ENCODE data around the gene GP1BA. TPM values are rescaled to one million over a fixed set of nuclear protein-coding genes. Genes with fewer than 3 reads are reported as not detected.

The GP1BA gene
- total and polyA plus RNA-seq, 2 of the 8 experiments (the other 6 are each of a cell fraction or from before 2014, with no cell fraction given) = not detected

DNA sequence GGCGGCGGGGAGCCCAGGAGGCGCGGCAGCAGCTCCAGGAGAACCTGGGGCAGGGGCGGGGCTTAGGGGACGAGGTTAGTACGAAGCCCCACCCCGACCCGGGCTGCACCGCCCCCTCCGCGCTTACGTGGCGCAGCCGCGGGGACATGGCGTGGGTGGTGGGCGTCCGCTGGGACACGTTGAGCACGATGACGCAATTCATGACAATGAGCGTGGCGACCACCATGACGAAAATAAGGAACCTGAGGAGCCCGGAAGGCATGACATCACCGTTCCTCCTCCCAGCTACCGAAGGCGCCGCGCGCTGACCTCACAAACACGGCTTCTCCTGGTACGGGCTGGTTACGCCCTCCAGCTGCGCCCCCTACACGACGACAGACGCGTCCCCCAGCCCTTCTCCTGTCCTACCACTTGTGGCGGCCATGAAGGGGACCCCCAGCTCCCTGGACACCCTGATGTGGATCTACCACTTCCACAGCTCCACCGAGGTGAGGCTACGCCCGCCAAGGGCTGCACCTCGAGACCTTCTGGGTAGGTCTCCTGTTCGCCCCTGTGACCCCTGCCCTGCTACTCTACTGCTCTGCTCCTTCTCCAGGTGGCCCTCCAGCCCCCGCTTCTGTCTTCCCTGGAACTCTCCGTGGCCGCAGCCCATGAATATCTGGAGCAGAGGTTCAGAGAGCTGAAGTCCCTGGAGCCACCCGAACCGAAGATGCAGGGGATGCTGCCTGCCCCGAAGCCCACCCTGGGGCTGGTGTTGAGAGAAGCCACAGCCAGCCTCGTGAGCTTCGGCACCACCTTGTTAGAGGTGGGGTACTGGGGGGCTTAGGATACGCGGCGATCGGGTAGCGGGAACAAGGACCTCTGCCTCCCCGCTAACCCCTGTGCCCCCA, 32.5 kb upstream of the GP1BA start, which contains the start of gene C17orf107:
TSS of gene C17orf107 (plus strand) at position 196 of the 890 bp plus-strand sequence. CDS start at position 423, 227 bp downstream.
- DNase-seq (ENCODE audit: low read depth in 1 of 2, low spot score in 2 of 2) = no peak
- H3K79me2 ChIP-seq (ENCODE audit: control insufficient read depth in 1 of 2, insufficient read depth in 2 of 2, low read length in 2 of 2) = no peaks in the 10 kb centered on the region
- FAIRE-seq = no peak
- H3K79me1 ChIP-seq (ENCODE audit: low read depth, low read length) = no peaks in the 10 kb centered on the region
- H3K27me3 ChIP-seq (replicated peaks in 1 of 4; ENCODE audit: control insufficient read depth in 3 of 4, extremely low read depth in 1 of 4, insufficient read depth in 3 of 4, low read length in 3 of 4) = 0 out of 7 replicates have a peak, but pooled peaks cover 0 to 2% (median 0%) of the 10 kb centered on the region in 4 experiments
- H4K8ac ChIP-seq (ENCODE audit: extremely low read depth, insufficient read depth, low read length) = peak within 1 kb of the TSS; percentile 14
- no peak within 1 kb of the TSS for H3K4ac ChIP-seq (replicated peaks; ENCODE audit: insufficient read length, low read depth, low read length)
- peak within 1 kb of the TSS; percentile 61; the same call in 1 of the 2 replicates for H2BK15ac ChIP-seq (ENCODE audit: low read length)
- H3K18ac ChIP-seq (ENCODE audit: extremely low read depth, low read length) = no peak within 1 kb of the TSS
- H3K4me3 ChIP-seq (ENCODE audit: extremely low read depth in 1 of 4, insufficient read depth in 2 of 4, low read depth in 3 of 4, low read length in 4 of 4) = peak within 1 kb of the TSS; percentile 22 to 58 (median 40); a peak in 7 of 8 replicates
- H2AFZ ChIP-seq (ENCODE audit: low read length) = no peak within 1 kb of the TSS; the same call in 1 of the 2 replicates
- TF ChIP-seq KDM4A (IDR thresholded peaks at IDR 0.05; ENCODE audit: low read depth, low read length, severe bottlenecking) = no peak
- 0 out of 2 replicates have a peak, but pooled peaks have one; percentile 30 for TF ChIP-seq CEBPB (IDR thresholded peaks at IDR 0.05; ENCODE audit: low read depth, low read length)
- TF ChIP-seq CREB1 (IDR thresholded peaks at IDR 0.05) = peak; percentile 79
- no peak within 1 kb of the TSS for H2BK5ac ChIP-seq (ENCODE audit: low read depth, low read length)
- H3K4me1 ChIP-seq (replicated peaks in 1 of 4; ENCODE audit: control insufficient read depth in 3 of 4, insufficient read depth in 4 of 4, low read length in 3 of 4) = peaks cover 0 to 13% (median 4%) of the 10 kb centered on the region in 4 experiments; a peak in 6 of 7 replicates
- no peak within 1 kb of the TSS for H3K23ac ChIP-seq (ENCODE audit: insufficient read length)
- peak within 1 kb of the TSS; percentile 51 to 73 for H3K4me2 ChIP-seq (ENCODE audit: insufficient read depth in 1 of 2, low read depth in 2 of 2, low read length in 2 of 2)
- no peak within 1 kb of the TSS for H3K27ac ChIP-seq (ENCODE audit: low read depth, low read length)
- ChIA-PET CTCF (ENCODE audit: partially characterized antibody) (interaction anchor here (0.5 to 4.4 kb wide), 12 partner anchors 10 to 405 kb away, joined by 3 to 23 read pairs (median 4); no protein-coding TSS in a partner anchor), POLR2A (ENCODE audit: partially characterized antibody) (interaction anchor here (0.7 to 6.4 kb wide), 18 partner anchors 9 to 195 kb away, joined by 3 to 49 read pairs (median 4); partner anchors contain the start of genes MED11, PELP1, PFN1 and PLD2)
- no peak within 1 kb of the TSS for H2BK120ac ChIP-seq (replicated peaks; ENCODE audit: low read depth, low read length)
- H3K36me3 ChIP-seq (ENCODE audit: control insufficient read depth in 2 of 4, insufficient read depth in 4 of 4, low read length in 3 of 4) = peaks cover 0 to 10% (median 5%) of the 10 kb centered on the region in 4 experiments; a peak in 4 of 8 replicates
- H3K14ac ChIP-seq (ENCODE audit: insufficient read length) = no peak within 1 kb of the TSS
- H3K56ac ChIP-seq (replicated peaks; ENCODE audit: insufficient read length, low read depth, low read length) = no peak within 1 kb of the TSS
- peaks cover 0 to 8% of the 10 kb centered on the region in 2 experiments for H4K20me1 ChIP-seq (replicated peaks in 1 of 2; ENCODE audit: control insufficient read depth in 1 of 2, insufficient read depth in 2 of 2, low read length in 2 of 2)
- no peak within 1 kb of the TSS; a peak in 1 of 7 replicates for H3K9ac ChIP-seq (replicated peaks in 1 of 4; ENCODE audit: extremely low read depth in 1 of 4, low read depth in 3 of 4, low read length in 3 of 4)
- no peak within 1 kb of the TSS for H2BK20ac ChIP-seq (ENCODE audit: low read length)
- H4K5ac ChIP-seq (ENCODE audit: insufficient read length, low read depth, low read length) = no peak within 1 kb of the TSS
- H4K91ac ChIP-seq (replicated peaks; ENCODE audit: insufficient read length, low read length) = no peak within 1 kb of the TSS
- H3K23me2 ChIP-seq (ENCODE audit: low read depth, low read length) = peaks cover 3% of the 10 kb centered on the region; the same call in 1 of the 2 replicates
- 87% methylated on average over 37 of the region's 60 CpGs; no CpG with 5 or more reads in 1 of the 2 experiments for WGBS, 2 experiments (ENCODE audit: extremely low coverage in 1 of 2, insufficient coverage in 1 of 2, insufficient read length in 1 of 2, insufficient replicate concordance in 2 of 2, low coverage in 1 of 2, low lambda C conversion rate in 2 of 2, missing lambda C conversion rate in 1 of 2)
- H2BK12ac ChIP-seq (ENCODE audit: low read depth, low read length) = 0 out of 2 replicates have a peak within 1 kb of the TSS, but pooled peaks have one; percentile 17
- 0 out of 2 replicates have a peak within 1 kb of the TSS, but pooled peaks have one; percentile 8 for H2AK5ac ChIP-seq (ENCODE audit: low read depth, low read length)
- H3K9me3 ChIP-seq (ENCODE audit: insufficient read depth in 2 of 2, low read depth in 1 of 2, low read length in 1 of 2) = no peaks in the 10 kb centered on the region
